K562 (cell line): ENCODE data around the gene UBE2D2. TPM values are rescaled to one million over a fixed set of nuclear protein-coding genes. Genes with fewer than 3 reads are reported as not detected.

ENCODE experiments used
- ATF7 ChIP-seq: fragments of 450-650 bp; IDR thresholded peaks from 2 replicates; pipeline ENCODE4 v1.7.1; 2014; ENCODE audit warnings: mild to moderate bottlenecking, moderate library complexity
- KAT7 ChIP-seq: sonication (generic); formaldehyde crosslinking; IDR thresholded peaks from 2 replicates; pipeline ENCODE4 v1.8.0; 2022; ENCODE audit warnings: missing genetic modification reagents, mild to moderate bottlenecking, borderline replicate concordance
- LCOR ChIP-seq: sonication (generic); formaldehyde crosslinking; IDR thresholded peaks from 2 replicates; pipeline ENCODE4 v1.8.0; 2022; ENCODE audit warnings: mild to moderate bottlenecking, missing genetic modification reagents
- MBD2 ChIP-seq: sonication (generic); IDR thresholded peaks from 2 replicates; pipeline ENCODE4 v1.6.1; 2016; ENCODE audit warnings: low read depth, borderline replicate concordance
- MTA2 ChIP-seq: fragments of 450-650 bp; IDR thresholded peaks from 2 replicates; pipeline ENCODE4 v1.6.1; 2016; ENCODE audit warnings: low read depth
- NRF1 ChIP-seq, 2 experiments: fragments of 450-650 bp; IDR thresholded peaks in 1 of 2; conservative IDR thresholded peaks in 1 of 2; 2 replicates each; pipeline ENCODE4 v1.6.1; 2014; ENCODE audit warnings: mild to moderate bottlenecking in 2 of 2
- POLR3G ChIP-seq: IDR thresholded peaks from 2 replicates; pipeline ENCODE4 v1.6.1; 2011; ENCODE audit not compliant: insufficient read length, insufficient replicate concordance; ENCODE audit errors: extremely low read depth
- RBM25 ChIP-seq: fragments of 200-400 bp; formaldehyde crosslinking; IDR thresholded peaks from 2 replicates; pipeline ENCODE4 v1.6.1; 2018; ENCODE audit warnings: low read length, low read depth, moderate library complexity; ENCODE audit not compliant: severe bottlenecking
- TEAD4 ChIP-seq, 2 experiments: sonication (generic) in 1 of 2; formaldehyde crosslinking in 1 of 2; IDR thresholded peaks; 2 replicates each; pipeline versions ENCODE4 v1.6.1 to v1.8.0; 2012 to 2022; ENCODE audit warnings: borderline replicate concordance in 1 of 2, inconsistent platforms in 1 of 2, low read length in 1 of 2, mild to moderate bottlenecking in 1 of 2, missing genetic modification reagents in 1 of 2
- ZBTB7A ChIP-seq: IDR thresholded peaks from 2 replicates; pipeline ENCODE4 v1.6.1; 2011; ENCODE audit warnings: low read depth, mild to moderate bottlenecking, low read length, moderate library complexity, borderline replicate concordance; ENCODE audit not compliant: control insufficient read depth
- polyA plus RNA-seq, 8 experiments: library from polyadenylated mRNA; depleted of rRNA in 4 of 8; stranded (reverse) in 5 of 8; unstranded in 3 of 8; fragments of >200 nt; fragmentation: Nextera tagmentation in 2 of 8; fragmentation: Illumina TruSeq in 1 of 8; extraction: Ambion mirVana in 2 of 8; extraction: Trizol in 1 of 8; gene quantifications; 2 replicates each; pipeline versions ENCODE4 v1.2.1 to v1.2.3, GENCODE V29; 2011 to 2014; ENCODE audit warnings: inconsistent platforms in 1 of 8, missing spikeins in 1 of 8
- total RNA-seq, 7 experiments: library from RNA; depleted of rRNA in 6 of 7; stranded (reverse); fragments of >200 nt in 6 of 7; fragmentation: Illumina TruSeq in 2 of 7; extraction: Trizol in 2 of 7; gene quantifications; 2 replicates each; pipeline versions ENCODE4 v1.2.1 to v1.2.3, GENCODE V29; 2011 to 2021; ENCODE audit warnings: low replicate concordance in 1 of 7
- TF ChIP-seq, protein P1 (sequence below): sonication (generic); formaldehyde crosslinking; IDR thresholded peaks from 2 replicates; pipeline ENCODE4 v1.8.0; 2023; ENCODE audit warnings: mild to moderate bottlenecking, missing genetic modification reagents
- TF ChIP-seq, protein P2 (sequence below): sonication (generic); formaldehyde crosslinking; IDR thresholded peaks from 2 replicates; pipeline ENCODE4 v1.8.0; 2022; ENCODE audit warnings: mild to moderate bottlenecking, missing genetic modification reagents
- TF ChIP-seq, protein P3 (sequence below), 3 experiments: IDR thresholded peaks in 2 of 3; conservative IDR thresholded peaks in 1 of 3; 2 replicates each; pipeline ENCODE4 v1.5.1; 2011 to 2012; ENCODE audit warnings: low read length in 3 of 3, mild to moderate bottlenecking in 3 of 3, control low read depth in 2 of 3, improper control_type of control experiment in 1 of 3, inconsistent platforms in 1 of 3, low read depth in 1 of 3, mixed read lengths in 1 of 3, moderate library complexity in 1 of 3; ENCODE audit not compliant: insufficient read depth in 2 of 3
- TF ChIP-seq, protein P4 (sequence below): sonication (generic); formaldehyde crosslinking; IDR thresholded peaks from 2 replicates; pipeline ENCODE4 v1.9.0; 2022; ENCODE audit warnings: mild to moderate bottlenecking, missing genetic modification reagents
- TF ChIP-seq, protein P5 (sequence below): sonication (generic); IDR thresholded peaks from 2 replicates; pipeline ENCODE4 v1.6.1; 2016

Gene UBE2D2
- total and polyA plus RNA-seq, 9 of the 15 experiments (the other 6 are each of a cell fraction or from before 2014, with no cell fraction given), result 53.6 to 198 (median 122) TPM

DNA sequence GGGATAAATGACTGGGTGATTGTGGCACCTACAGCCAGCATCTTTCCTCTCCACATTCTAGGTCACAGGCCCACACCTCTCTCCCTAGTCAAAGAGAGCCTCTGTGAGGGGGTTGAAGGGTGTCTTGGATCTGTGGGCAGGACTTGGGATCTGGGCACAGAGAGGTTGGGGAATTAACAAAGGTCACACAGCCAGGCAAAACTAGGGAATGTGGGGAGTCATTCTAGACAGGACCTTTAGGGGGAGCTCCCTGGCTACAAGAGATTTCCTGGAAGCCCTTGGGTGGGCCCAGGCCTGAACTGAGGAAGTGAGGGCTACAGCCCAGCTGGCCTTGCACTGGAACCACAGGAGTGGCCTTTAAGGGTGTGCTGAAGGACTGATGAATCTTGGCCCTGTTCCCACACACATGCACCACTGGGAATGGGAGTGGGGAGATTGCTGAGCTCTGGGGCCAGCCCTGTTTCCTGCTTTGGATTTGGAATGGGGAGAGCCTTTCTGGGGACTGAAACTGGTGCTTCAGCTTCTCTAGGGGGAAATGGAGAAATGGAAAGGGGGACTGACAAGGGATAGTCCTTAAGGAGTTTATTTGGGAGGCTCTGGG lies 74.6 kb downstream of the UBE2D2 start (continued):
- 0 out of 2 replicates have a peak, but pooled peaks have one; percentile 66 for TF ChIP-seq LCOR (CRISPR knock-in tag)
- TF ChIP-seq NRF1 (conservative IDR thresholded peaks at IDR 0.05 in 1 of 2, IDR thresholded peaks at IDR 0.05 in 1 of 2), result 0 out of 4 replicates have a peak, but pooled peaks of 1 of the 2 experiments have one; percentile 19
- TF ChIP-seq, protein P1, sequence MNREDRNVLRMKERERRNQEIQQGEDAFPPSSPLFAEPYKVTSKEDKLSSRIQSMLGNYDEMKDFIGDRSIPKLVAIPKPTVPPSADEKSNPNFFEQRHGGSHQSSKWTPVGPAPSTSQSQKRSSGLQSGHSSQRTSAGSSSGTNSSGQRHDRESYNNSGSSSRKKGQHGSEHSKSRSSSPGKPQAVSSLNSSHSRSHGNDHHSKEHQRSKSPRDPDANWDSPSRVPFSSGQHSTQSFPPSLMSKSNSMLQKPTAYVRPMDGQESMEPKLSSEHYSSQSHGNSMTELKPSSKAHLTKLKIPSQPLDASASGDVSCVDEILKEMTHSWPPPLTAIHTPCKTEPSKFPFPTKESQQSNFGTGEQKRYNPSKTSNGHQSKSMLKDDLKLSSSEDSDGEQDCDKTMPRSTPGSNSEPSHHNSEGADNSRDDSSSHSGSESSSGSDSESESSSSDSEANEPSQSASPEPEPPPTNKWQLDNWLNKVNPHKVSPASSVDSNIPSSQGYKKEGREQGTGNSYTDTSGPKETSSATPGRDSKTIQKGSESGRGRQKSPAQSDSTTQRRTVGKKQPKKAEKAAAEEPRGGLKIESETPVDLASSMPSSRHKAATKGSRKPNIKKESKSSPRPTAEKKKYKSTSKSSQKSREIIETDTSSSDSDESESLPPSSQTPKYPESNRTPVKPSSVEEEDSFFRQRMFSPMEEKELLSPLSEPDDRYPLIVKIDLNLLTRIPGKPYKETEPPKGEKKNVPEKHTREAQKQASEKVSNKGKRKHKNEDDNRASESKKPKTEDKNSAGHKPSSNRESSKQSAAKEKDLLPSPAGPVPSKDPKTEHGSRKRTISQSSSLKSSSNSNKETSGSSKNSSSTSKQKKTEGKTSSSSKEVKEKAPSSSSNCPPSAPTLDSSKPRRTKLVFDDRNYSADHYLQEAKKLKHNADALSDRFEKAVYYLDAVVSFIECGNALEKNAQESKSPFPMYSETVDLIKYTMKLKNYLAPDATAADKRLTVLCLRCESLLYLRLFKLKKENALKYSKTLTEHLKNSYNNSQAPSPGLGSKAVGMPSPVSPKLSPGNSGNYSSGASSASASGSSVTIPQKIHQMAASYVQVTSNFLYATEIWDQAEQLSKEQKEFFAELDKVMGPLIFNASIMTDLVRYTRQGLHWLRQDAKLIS (CRISPR knock-in tag), result peak; percentile 56; the same call in 1 of the 2 replicates
- no peak for TF ChIP-seq MBD2
- TF ChIP-seq, protein P2, sequence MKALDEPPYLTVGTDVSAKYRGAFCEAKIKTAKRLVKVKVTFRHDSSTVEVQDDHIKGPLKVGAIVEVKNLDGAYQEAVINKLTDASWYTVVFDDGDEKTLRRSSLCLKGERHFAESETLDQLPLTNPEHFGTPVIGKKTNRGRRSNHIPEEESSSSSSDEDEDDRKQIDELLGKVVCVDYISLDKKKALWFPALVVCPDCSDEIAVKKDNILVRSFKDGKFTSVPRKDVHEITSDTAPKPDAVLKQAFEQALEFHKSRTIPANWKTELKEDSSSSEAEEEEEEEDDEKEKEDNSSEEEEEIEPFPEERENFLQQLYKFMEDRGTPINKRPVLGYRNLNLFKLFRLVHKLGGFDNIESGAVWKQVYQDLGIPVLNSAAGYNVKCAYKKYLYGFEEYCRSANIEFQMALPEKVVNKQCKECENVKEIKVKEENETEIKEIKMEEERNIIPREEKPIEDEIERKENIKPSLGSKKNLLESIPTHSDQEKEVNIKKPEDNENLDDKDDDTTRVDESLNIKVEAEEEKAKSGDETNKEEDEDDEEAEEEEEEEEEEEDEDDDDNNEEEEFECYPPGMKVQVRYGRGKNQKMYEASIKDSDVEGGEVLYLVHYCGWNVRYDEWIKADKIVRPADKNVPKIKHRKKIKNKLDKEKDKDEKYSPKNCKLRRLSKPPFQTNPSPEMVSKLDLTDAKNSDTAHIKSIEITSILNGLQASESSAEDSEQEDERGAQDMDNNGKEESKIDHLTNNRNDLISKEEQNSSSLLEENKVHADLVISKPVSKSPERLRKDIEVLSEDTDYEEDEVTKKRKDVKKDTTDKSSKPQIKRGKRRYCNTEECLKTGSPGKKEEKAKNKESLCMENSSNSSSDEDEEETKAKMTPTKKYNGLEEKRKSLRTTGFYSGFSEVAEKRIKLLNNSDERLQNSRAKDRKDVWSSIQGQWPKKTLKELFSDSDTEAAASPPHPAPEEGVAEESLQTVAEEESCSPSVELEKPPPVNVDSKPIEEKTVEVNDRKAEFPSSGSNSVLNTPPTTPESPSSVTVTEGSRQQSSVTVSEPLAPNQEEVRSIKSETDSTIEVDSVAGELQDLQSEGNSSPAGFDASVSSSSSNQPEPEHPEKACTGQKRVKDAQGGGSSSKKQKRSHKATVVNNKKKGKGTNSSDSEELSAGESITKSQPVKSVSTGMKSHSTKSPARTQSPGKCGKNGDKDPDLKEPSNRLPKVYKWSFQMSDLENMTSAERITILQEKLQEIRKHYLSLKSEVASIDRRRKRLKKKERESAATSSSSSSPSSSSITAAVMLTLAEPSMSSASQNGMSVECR (CRISPR knock-in tag), result peak; percentile 88
- TF ChIP-seq MTA2, result no peak
- TF ChIP-seq, protein P3, sequence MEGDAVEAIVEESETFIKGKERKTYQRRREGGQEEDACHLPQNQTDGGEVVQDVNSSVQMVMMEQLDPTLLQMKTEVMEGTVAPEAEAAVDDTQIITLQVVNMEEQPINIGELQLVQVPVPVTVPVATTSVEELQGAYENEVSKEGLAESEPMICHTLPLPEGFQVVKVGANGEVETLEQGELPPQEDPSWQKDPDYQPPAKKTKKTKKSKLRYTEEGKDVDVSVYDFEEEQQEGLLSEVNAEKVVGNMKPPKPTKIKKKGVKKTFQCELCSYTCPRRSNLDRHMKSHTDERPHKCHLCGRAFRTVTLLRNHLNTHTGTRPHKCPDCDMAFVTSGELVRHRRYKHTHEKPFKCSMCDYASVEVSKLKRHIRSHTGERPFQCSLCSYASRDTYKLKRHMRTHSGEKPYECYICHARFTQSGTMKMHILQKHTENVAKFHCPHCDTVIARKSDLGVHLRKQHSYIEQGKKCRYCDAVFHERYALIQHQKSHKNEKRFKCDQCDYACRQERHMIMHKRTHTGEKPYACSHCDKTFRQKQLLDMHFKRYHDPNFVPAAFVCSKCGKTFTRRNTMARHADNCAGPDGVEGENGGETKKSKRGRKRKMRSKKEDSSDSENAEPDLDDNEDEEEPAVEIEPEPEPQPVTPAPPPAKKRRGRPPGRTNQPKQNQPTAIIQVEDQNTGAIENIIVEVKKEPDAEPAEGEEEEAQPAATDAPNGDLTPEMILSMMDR (IDR thresholded peaks at IDR 0.05 in 2 of 3, conservative IDR thresholded peaks at IDR 0.05 in 1 of 3; ENCODE audit: insufficient read depth in 2 of 3, low read depth in 1 of 3, low read length in 3 of 3), result peak; percentile 85 to 94 (median 88)
- TF ChIP-seq RBM25, result peak; percentile 98
- TF ChIP-seq TEAD4 (IDR thresholded peaks at IDR 0.05; ENCODE audit: low read length), result peak; percentile 68
- no peak for TF ChIP-seq TEAD4 (CRISPR knock-in tag; IDR thresholded peaks at IDR 0.05; ENCODE audit: borderline replicate concordance)
- peak; percentile 76 for TF ChIP-seq ZBTB7A
- peak; percentile 86; the same call in 1 of the 2 replicates for TF ChIP-seq KAT7
- peak; percentile 44 for TF ChIP-seq ATF7
- TF ChIP-seq, protein P4, sequence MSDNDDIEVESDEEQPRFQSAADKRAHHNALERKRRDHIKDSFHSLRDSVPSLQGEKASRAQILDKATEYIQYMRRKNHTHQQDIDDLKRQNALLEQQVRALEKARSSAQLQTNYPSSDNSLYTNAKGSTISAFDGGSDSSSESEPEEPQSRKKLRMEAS (CRISPR knock-in tag), result peak; percentile 71
- no peak for TF ChIP-seq POLR3G
- TF ChIP-seq, protein P5, sequence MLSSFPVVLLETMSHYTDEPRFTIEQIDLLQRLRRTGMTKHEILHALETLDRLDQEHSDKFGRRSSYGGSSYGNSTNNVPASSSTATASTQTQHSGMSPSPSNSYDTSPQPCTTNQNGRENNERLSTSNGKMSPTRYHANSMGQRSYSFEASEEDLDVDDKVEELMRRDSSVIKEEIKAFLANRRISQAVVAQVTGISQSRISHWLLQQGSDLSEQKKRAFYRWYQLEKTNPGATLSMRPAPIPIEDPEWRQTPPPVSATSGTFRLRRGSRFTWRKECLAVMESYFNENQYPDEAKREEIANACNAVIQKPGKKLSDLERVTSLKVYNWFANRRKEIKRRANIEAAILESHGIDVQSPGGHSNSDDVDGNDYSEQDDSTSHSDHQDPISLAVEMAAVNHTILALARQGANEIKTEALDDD, result no peak
